Activated CD4-positive, alpha-beta T cell treated with anti-CD3 and anti-CD28 coated beads, Interleukin-2, amount 10 ng/mL, durations not matched to agents 24 days and 14 days (primary cell): Measurements from ENCODE around the gene FGD4. TPM values are rescaled to one million over a fixed set of nuclear protein-coding genes. Genes with fewer than 3 reads are reported as not detected.
"Not testable (repeated sequence)": the region's sequence is repeated elsewhere in the genome, so short reads cannot be mapped to it uniquely, and the experiment has no call there.

ENCODE experiments used
- DNase-seq: peaks from one replicate; pipeline ENCODE4 v3.0.0; 2022
- H3K27ac Mint-ChIP-seq: one replicate; pipeline ENCODE4 v1.8.0; 2022; ENCODE audit warnings: mild to moderate bottlenecking, mixed read lengths
- H3K27me3 Mint-ChIP-seq: one replicate; pipeline ENCODE4 v1.8.0; 2022; ENCODE audit warnings: mixed read lengths
- H3K36me3 Mint-ChIP-seq: one replicate; pipeline ENCODE4 v1.8.0; 2022; ENCODE audit warnings: low read depth, mild to moderate bottlenecking, mixed read lengths
- H3K4me1 Mint-ChIP-seq: one replicate; pipeline ENCODE4 v1.8.0; 2021; ENCODE audit warnings: mixed read lengths
- H3K4me3 Mint-ChIP-seq: one replicate; pipeline ENCODE4 v1.8.0; 2022; ENCODE audit warnings: mild to moderate bottlenecking, moderate library complexity, mixed read lengths
- H3K9me3 Mint-ChIP-seq: one replicate; pipeline ENCODE4 v1.8.0; 2021; ENCODE audit warnings: mixed read lengths
- intact Hi-C: fragments of 100-400 bp; cut with micrococcal nuclease; formaldehyde crosslinking; loops from one replicate; pipeline ENCODE4 v1.15.1; 2023
- total RNA-seq: library from RNA; stranded (reverse); gene quantifications from 2 replicates; pipeline ENCODE4 v1.2.3, GENCODE V29; 2022

FGD4 gene
- total RNA-seq, 1 donor from 2014 or later = 0.07 TPM

- intact Hi-C loops = no loop called here
- Mint-ChIP-seq H3K4me3 (no peak overlapping the region), H3K9me3 (no peaks in the 10 kb centered on the region), H3K27ac (no peak overlapping the region), H3K36me3 (no peaks in the 10 kb centered on the region), H3K4me1 (peaks cover 4% of the 10 kb centered on the region), H3K27me3 (peaks cover 7% of the 10 kb centered on the region)
- DNase-seq = no peak
These were observed 102.5 kb downstream of the FGD4 start for GRCh38 chr12:32501835-32502333.

DNA sequence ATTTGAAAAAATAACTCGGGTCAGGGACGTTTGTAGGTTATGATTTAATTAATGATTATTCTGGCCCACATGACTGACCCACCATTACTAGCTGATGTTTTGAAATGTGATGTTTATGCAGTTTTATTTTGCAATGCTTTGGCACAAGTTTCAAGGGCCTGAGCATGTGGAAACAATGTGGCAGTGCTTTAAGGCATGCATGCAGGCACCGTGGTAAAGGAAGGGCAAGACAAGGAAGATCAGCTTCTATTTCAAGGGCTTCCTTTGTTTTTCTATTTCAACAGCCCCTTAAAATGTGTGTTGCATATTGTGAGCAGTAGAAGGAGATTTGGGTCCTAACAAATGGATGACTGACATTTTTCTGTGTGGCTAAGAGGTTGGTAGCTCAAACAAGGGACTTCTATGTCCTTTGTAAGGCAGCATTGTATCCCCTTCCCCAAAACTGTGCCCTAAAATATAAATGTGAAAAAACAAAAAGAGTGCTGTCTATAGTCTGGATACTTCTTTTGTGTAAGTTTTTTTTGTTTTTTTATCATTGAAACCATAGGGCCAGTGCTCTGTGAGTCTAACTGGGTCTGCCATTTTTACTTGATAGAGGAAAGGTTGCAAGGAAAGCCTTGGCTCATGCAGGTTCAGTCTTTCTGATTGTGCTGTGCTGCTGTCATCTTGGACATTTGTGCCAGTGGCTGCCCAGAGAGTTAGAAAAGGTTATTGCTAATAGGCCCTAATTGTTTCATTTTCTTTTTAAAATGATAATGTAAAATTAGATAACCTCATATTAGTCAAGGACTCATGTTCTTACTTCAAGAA is 103.5 kb downstream of the FGD4 start:
- Mint-ChIP-seq H3K36me3 (no peaks in the 10 kb centered on the region), H3K4me1 (peaks cover 4% of the 10 kb centered on the region), H3K27me3 (peaks cover 5% of the 10 kb centered on the region), H3K9me3 (no peaks in the 10 kb centered on the region), H3K4me3 (no peak overlapping the region), H3K27ac (no peak overlapping the region)
- DNase-seq = no peak
- intact Hi-C loops = no loop called here

GRCh38 chr12:32503730-32504129 is 104.4 kb downstream of the FGD4 start:
- peaks cover 8% of the 10 kb centered on the region for H3K27me3 Mint-ChIP-seq
- H3K36me3 Mint-ChIP-seq = no peaks in the 10 kb centered on the region
- H3K9me3 Mint-ChIP-seq = no peaks in the 10 kb centered on the region
- no peak overlapping the region for H3K4me3 Mint-ChIP-seq
- H3K27ac Mint-ChIP-seq = no peak overlapping the region
- DNase-seq = no peak
- H3K4me1 Mint-ChIP-seq = no peaks in the 10 kb centered on the region
- intact Hi-C loops = no loop called here

- no peak overlapping the region for H3K27ac Mint-ChIP-seq
- no peak for DNase-seq
- no peaks in the 10 kb centered on the region for H3K4me1 Mint-ChIP-seq
- H3K36me3 Mint-ChIP-seq = no peaks in the 10 kb centered on the region
- intact Hi-C loops = no loop called here
- H3K4me3 Mint-ChIP-seq = no peak overlapping the region
- H3K27me3 Mint-ChIP-seq = peaks cover 9% of the 10 kb centered on the region
- no peaks in the 10 kb centered on the region for H3K9me3 Mint-ChIP-seq
These were observed 105.2 kb downstream of the FGD4 start for GRCh38 chr12:32504591-32504990.

DNA sequence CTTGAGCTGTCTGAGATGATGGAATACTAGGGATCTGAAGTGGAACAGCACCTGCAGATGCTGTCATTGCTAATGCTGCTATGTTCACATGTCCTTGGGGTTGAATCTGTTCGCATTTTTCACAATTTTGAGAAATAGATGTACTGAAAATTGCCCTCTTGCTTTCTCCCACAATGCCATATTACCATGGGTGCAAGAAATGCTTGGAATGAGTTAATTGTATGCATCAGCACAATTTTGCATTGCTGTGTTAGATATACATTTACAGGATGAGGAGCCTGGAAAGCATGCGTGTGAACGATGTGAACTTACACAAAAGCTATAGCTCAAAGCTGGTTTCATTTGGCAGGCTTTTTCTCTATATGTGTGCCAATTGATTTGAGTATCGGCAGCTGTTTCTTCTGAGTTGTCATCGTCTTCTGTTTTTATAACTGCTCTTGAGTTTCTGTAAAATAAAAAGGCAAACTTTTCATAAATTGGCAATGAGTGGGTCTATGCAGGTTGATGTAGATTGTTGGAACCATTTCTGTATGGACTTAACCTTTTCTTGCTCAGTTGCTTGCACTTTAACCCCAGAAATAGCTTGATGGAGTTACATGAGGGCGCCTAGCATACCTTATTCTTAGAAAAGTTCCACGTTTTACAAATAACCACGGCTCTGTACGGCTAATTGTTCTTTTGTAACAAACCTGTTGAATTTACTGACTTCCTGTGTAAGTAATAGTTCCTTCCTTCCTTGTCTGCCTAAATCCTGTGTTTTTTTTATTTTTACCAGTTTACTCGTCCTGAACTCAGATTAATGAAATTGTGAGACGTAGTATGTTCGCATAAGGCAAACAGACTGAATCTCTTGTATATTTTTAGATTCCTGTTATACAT is 105.9 kb downstream of the FGD4 start:
- H3K36me3 Mint-ChIP-seq = no peaks in the 10 kb centered on the region
- no peaks in the 10 kb centered on the region for H3K4me1 Mint-ChIP-seq
- no peaks in the 10 kb centered on the region for H3K9me3 Mint-ChIP-seq
- intact Hi-C loops = no loop called here
- no peak overlapping the region for H3K4me3 Mint-ChIP-seq
- H3K27me3 Mint-ChIP-seq = peaks cover 10% of the 10 kb centered on the region
- DNase-seq = no peak
- no peak overlapping the region for H3K27ac Mint-ChIP-seq

GRCh38 chr12:32507096-32507941 is 108.0 kb downstream of the FGD4 start:
- DNase-seq, intact Hi-C loops, H3K27ac Mint-ChIP-seq, H3K9me3 Mint-ChIP-seq, H3K36me3 Mint-ChIP-seq, H3K4me3 Mint-ChIP-seq, H3K4me1 Mint-ChIP-seq: not testable (repeated sequence)
- H3K27me3 Mint-ChIP-seq = peaks cover 16% of the 10 kb centered on the region

- Mint-ChIP-seq H3K27me3 (peaks cover 20% of the 10 kb centered on the region), H3K27ac (no peak overlapping the region), H3K4me1 (no peaks in the 10 kb centered on the region), H3K4me3 (no peak overlapping the region), H3K9me3 (no peaks in the 10 kb centered on the region), H3K36me3 (no peaks in the 10 kb centered on the region)
- intact Hi-C loops = no loop called here
- DNase-seq = no peak
These were observed 108.6 kb downstream of the FGD4 start for GRCh38 chr12:32507942-32508320.

GRCh38 chr12:32508626-32509025 is 109.3 kb downstream of the FGD4 start:
- Mint-ChIP-seq H3K4me3 (no peak overlapping the region), H3K27ac (no peak overlapping the region), H3K4me1 (no peaks in the 10 kb centered on the region), H3K9me3 (no peaks in the 10 kb centered on the region), H3K27me3 (peaks cover 27% of the 10 kb centered on the region), H3K36me3 (no peaks in the 10 kb centered on the region)
- intact Hi-C loops = no loop called here
- DNase-seq = no peak

GRCh38 chr12:32509328-32510091 is 110.2 kb downstream of the FGD4 start:
- intact Hi-C loops = no loop called here

GRCh38 chr12:32511976-32512375 is 112.6 kb downstream of the FGD4 start:
- H3K27ac Mint-ChIP-seq, DNase-seq, H3K4me1 Mint-ChIP-seq, H3K36me3 Mint-ChIP-seq, H3K4me3 Mint-ChIP-seq, intact Hi-C loops, H3K9me3 Mint-ChIP-seq: not testable (repeated sequence)
- peaks cover 27% of the 10 kb centered on the region for H3K27me3 Mint-ChIP-seq

More at GRCh38 chr12:32509328-32510091, 110.2 kb downstream of the FGD4 start:
- Mint-ChIP-seq H3K36me3 (no peaks in the 10 kb centered on the region), H3K9me3 (no peaks in the 10 kb centered on the region), H3K4me3 (no peak overlapping the region), H3K4me1 (no peaks in the 10 kb centered on the region), H3K27ac (no peak overlapping the region), H3K27me3 (peaks cover 25% of the 10 kb centered on the region)
- no peak for DNase-seq

DNA sequence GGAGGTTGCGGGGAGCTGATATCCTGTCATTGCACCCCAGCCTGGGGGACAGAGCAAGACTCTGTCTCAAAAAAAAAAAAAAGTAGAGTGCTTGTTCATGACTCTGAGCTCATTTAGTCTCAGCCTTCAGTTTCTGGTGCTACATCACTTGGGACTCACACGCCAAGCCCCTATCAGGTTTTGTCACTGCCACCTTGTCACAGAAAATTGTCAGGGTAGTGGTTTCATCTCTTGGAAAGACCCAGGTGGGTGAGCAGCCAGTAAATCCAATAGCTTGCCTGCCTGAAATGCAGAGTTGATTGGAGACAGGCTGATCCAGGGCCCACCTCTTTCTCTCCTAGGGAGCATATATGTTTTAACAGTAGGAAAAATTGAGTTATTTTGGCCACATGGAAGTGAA is 113.0 kb downstream of the FGD4 start:
- intact Hi-C loops = no loop called here
- Mint-ChIP-seq H3K4me3 (no peak overlapping the region), H3K27ac (no peak overlapping the region), H3K36me3 (no peaks in the 10 kb centered on the region), H3K9me3 (no peaks in the 10 kb centered on the region), H3K27me3 (peaks cover 27% of the 10 kb centered on the region), H3K4me1 (no peaks in the 10 kb centered on the region)
- DNase-seq = no peak

DNA sequence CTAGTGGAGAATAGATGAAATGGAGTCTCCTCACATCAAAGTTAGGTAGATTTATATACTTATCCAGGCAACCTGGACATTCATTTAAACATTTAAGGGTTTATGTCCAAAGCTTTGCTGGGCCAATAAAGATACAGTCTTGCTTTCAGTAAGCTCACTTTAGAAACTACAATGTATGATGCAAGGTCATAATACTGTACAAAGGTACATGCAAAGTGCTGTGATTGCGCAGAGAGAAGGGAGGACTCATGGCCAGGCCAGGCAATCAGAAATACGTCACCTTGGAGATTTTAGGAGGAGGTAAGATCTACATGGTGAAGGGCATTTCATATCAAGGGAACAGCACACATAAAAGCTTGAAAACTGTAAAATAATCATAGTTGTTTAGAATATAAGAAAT is 113.6 kb downstream of the FGD4 start:
- H3K4me1 Mint-ChIP-seq = no peaks in the 10 kb centered on the region
- no peak overlapping the region for H3K27ac Mint-ChIP-seq
- H3K36me3 Mint-ChIP-seq = no peaks in the 10 kb centered on the region
- peaks cover 27% of the 10 kb centered on the region for H3K27me3 Mint-ChIP-seq
- no peak overlapping the region for H3K4me3 Mint-ChIP-seq
- intact Hi-C loops = no loop called here
- DNase-seq = no peak
- H3K9me3 Mint-ChIP-seq = no peaks in the 10 kb centered on the region
